HepG2 (cell line): Measurements from ENCODE around the gene IHH. TPM values are rescaled to one million over a fixed set of nuclear protein-coding genes. Genes with fewer than 3 reads are reported as not detected.

Experiments
- DMAP1 ChIP-seq: IDR thresholded peaks from 2 replicates; pipeline ENCODE4 v1.6.1; 2016
- ELF4 ChIP-seq: sonication (generic); formaldehyde crosslinking; IDR thresholded peaks from 2 replicates; pipeline ENCODE4 v1.5.0; 2020; ENCODE audit warnings: missing genetic modification reagents, mild to moderate bottlenecking, moderate library complexity, borderline replicate concordance
- KLF9 ChIP-seq: IDR thresholded peaks from 2 replicates; pipeline ENCODE4 v1.6.1; 2016; ENCODE audit warnings: low read depth
- MAX ChIP-seq: IDR thresholded peaks from 2 replicates; pipeline ENCODE4 v1.6.1; 2012; ENCODE audit warnings: inconsistent platforms
- NFYB ChIP-seq: sonication (generic); formaldehyde crosslinking; IDR thresholded peaks from 2 replicates; pipeline ENCODE4 v1.4.0; 2020; ENCODE audit warnings: missing genetic modification reagents
- PHF8 ChIP-seq: sonication (generic); formaldehyde crosslinking; IDR thresholded peaks from 2 replicates; pipeline ENCODE4 v1.5.0; 2020; ENCODE audit warnings: missing genetic modification reagents
- PLRG1 ChIP-seq: fragments of 450-650 bp; conservative IDR thresholded peaks from 2 replicates; pipeline ENCODE4 v1.6.1; 2016
- PREB ChIP-seq: sonication (generic); formaldehyde crosslinking; IDR thresholded peaks from 2 replicates; pipeline ENCODE4 v1.4.0; 2020; ENCODE audit warnings: missing genetic modification reagents
- ZMAT5 ChIP-seq: sonication (generic); formaldehyde crosslinking; IDR thresholded peaks from 2 replicates; pipeline ENCODE4 v1.5.0; 2020; ENCODE audit warnings: mild to moderate bottlenecking, low read depth, missing genetic modification reagents, borderline replicate concordance
- ZNF235 ChIP-seq: sonication (generic); formaldehyde crosslinking; IDR thresholded peaks from 2 replicates; pipeline ENCODE4 v1.8.1; 2023; ENCODE audit warnings: mild to moderate bottlenecking, missing genetic modification reagents, borderline replicate concordance
- ZNF318 ChIP-seq: sonication (generic); formaldehyde crosslinking; IDR thresholded peaks from 2 replicates; pipeline ENCODE4 v1.4.0; 2020; ENCODE audit warnings: mild to moderate bottlenecking, missing genetic modification reagents
- ZNF792 ChIP-seq: IDR thresholded peaks from 2 replicates; pipeline ENCODE4 v1.6.1; 2016
- ZNF800 ChIP-seq: sonication (generic); formaldehyde crosslinking; IDR thresholded peaks from 2 replicates; pipeline ENCODE4 v1.4.0; 2020; ENCODE audit warnings: missing genetic modification reagents
- polyA plus RNA-seq, 8 experiments: library from polyadenylated mRNA; depleted of rRNA in 3 of 8; stranded (reverse) in 7 of 8; unstranded in 1 of 8; fragments of >200 nt; fragmentation: Illumina TruSeq in 4 of 8; extraction: Trizol in 4 of 8; gene quantifications; 2 replicates each; pipeline versions ENCODE4 v1.2.1 to v1.2.3, GENCODE V29; 2011 to 2016; ENCODE audit warnings: low read depth in 4 of 8, missing spikeins in 1 of 8, mixed read lengths in 1 of 8; ENCODE audit not compliant: insufficient read depth in 1 of 8
- total RNA-seq, 5 experiments: library from RNA; depleted of rRNA; stranded (reverse); fragments of >200 nt; fragmentation: Illumina TruSeq; extraction: Trizol; gene quantifications; 2 replicates each; pipeline ENCODE4 v1.2.3, GENCODE V29; 2016; ENCODE audit warnings: low read depth in 1 of 5
- TF ChIP-seq, protein P1 (sequence below): IDR thresholded peaks from 2 replicates; pipeline ENCODE4 v1.6.1; 2016; ENCODE audit warnings: low read depth, borderline replicate concordance
- TF ChIP-seq, protein P2 (sequence below): IDR thresholded peaks from 2 replicates; pipeline ENCODE4 v1.6.1; 2012; ENCODE audit warnings: low read depth, low read length, improper control_type of control experiment

Gene IHH
- total and polyA plus RNA-seq, 2 of the 13 experiments (the other 11 are each of a cell fraction or from before 2014, with no cell fraction given) = 0.42 TPM; not detected in 1

DNA sequence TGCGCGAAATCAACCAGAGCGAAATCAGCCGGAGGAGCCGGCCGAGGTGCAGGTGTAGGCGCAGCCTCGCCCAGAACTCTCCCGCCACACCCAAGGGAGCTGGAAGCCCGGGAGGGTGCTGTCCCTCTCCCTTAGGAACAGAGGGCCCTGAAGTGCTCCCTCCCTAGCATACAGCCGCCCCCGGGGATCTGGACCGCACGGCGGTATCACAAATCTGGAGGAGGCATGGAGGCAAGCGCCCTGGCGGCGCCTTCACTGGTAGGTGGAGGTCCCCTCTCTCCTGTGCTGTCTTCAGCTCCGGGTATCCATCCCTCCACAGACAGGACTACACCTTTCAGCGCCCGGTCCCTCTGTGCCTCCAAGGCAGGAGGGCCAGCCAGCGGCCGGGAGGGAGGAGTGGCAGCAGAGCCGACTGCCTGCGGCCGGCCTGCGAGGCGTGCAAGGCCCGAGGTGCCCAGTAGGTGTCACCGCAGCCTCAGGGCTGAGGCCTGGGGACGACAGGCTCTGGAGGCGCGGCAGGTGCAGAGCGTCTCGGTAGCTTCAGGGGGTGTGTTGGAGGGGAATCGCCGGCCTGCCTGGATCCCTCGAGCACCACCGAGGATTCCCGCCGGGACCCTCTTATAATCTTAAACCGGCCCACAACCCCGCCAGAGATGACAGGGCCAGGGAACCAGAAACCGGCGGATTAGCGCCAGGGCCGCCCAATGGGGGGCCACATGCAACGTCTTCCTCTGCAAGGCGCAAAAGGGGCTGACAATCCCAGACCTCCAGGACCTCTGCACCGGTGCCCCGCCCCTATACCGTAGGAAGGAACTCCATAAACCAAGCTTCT, 2.8 kb downstream of the IHH start (continued):
- TF ChIP-seq ZNF800 = 0 out of 2 replicates have a peak, but pooled peaks have one; percentile 42
- no peak for TF ChIP-seq PHF8
- no peak for TF ChIP-seq DMAP1 (CRISPR knock-in tag)
- TF ChIP-seq NFYB = no peak
- TF ChIP-seq, protein P1, sequence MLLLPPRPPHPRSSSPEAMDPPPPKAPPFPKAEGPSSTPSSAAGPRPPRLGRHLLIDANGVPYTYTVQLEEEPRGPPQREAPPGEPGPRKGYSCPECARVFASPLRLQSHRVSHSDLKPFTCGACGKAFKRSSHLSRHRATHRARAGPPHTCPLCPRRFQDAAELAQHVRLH = peak; percentile 94; the same call in 1 of the 2 replicates
- no peak for TF ChIP-seq KLF9 (CRISPR knock-in tag)
- no peak for TF ChIP-seq ZMAT5
- no peak for TF ChIP-seq ZNF235 (CRISPR knock-in tag)
- TF ChIP-seq, protein P2, sequence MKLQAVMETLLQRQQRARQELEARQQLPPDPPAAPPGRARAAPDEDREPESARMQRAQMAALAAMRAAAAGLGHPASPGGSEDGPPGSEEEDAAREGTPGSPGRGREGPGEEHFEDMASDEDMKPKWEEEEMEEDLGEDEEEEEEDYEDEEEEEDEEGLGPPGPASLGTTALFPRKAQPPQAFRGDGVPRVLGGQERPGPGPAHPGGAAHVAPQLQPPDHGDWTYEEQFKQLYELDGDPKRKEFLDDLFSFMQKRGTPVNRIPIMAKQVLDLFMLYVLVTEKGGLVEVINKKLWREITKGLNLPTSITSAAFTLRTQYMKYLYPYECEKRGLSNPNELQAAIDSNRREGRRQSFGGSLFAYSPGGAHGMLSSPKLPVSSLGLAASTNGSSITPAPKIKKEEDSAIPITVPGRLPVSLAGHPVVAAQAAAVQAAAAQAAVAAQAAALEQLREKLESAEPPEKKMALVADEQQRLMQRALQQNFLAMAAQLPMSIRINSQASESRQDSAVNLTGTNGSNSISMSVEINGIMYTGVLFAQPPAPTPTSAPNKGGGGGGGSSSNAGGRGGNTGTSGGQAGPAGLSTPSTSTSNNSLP = no peak
- peak; percentile 52; the same call in 1 of the 2 replicates for TF ChIP-seq MAX
- TF ChIP-seq PREB = no peak
- TF ChIP-seq ZNF792 (CRISPR knock-in tag) = peak; percentile 69; the same call in 1 of the 2 replicates
- TF ChIP-seq ELF4 = no peak
- TF ChIP-seq PLRG1 = no peak
- TF ChIP-seq ZNF318 (CRISPR knock-in tag) = no peak
